ENCODE measurements around the gene NRAP.

DNA sequence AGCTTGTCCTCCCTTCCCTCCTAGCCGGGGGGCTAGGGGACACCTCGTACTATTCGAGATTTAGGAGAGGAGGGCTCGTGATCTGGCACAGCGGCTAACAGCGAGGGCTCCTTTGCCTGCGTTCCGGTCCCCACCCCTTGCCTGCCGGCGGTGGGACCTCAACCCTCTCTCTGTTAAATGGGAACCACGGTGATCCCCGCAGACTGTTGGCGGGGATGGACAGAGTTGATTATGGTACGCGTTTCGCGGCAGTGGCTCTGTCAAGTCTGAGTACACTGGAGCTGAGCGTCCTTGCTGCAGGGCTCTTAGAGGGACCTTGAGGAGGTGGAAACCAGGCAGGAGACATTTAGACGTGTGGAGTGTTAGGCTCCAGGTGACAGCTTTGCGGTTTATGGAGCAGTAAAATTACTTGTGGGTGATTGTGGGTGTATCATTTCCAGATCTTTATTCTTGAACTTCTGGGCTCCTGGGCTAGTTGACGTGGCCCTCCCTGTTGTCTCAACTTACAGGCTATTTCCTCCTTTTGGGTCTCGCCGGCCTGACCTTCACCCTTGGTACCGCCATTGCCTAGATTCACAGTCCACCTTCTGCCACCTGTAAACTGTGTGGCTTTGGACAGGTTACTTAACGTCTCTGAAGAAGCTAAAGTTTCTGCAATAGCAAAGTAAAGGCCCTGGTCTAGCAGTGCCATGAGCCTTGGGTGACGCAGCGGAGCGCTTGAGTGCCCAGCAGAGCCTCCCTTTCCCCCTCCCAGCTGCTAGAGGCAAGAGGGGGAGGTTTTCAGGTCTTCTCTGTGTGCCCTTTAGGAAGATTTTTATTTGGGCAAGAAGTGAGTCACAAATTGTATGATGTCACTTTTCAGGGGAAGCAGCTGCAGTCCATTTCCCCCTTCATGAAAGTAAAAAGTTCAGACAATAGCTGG lies 16.6 kb upstream of the NRAP start:
- no peak for TF ChIP-seq POLR2A (IDR thresholded peaks at IDR 0.05)
- TF ChIP-seq, protein P1, sequence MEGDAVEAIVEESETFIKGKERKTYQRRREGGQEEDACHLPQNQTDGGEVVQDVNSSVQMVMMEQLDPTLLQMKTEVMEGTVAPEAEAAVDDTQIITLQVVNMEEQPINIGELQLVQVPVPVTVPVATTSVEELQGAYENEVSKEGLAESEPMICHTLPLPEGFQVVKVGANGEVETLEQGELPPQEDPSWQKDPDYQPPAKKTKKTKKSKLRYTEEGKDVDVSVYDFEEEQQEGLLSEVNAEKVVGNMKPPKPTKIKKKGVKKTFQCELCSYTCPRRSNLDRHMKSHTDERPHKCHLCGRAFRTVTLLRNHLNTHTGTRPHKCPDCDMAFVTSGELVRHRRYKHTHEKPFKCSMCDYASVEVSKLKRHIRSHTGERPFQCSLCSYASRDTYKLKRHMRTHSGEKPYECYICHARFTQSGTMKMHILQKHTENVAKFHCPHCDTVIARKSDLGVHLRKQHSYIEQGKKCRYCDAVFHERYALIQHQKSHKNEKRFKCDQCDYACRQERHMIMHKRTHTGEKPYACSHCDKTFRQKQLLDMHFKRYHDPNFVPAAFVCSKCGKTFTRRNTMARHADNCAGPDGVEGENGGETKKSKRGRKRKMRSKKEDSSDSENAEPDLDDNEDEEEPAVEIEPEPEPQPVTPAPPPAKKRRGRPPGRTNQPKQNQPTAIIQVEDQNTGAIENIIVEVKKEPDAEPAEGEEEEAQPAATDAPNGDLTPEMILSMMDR (IDR thresholded peaks at IDR 0.05), result no peak
